GM23248 (cell line): Measurements from ENCODE around the gene RERE. TPM values are rescaled to one million over a fixed set of nuclear protein-coding genes. Genes with fewer than 3 reads are reported as not detected.

Source experiments
- DNase-seq: peaks from one replicate; pipeline ENCODE4 v3.0.0-alpha.2; 2015
- H2AFZ ChIP-seq: fragments of 200-600 bp; sonication (generic); 2 replicates; pipeline ENCODE4 v1.6.1; 2016; ENCODE audit warnings: antibody characterized with exemption
- H3F3A ChIP-seq: fragments of 200-600 bp; sonication (generic); 2 replicates; pipeline ENCODE4 v1.6.1; 2016; ENCODE audit warnings: mild to moderate bottlenecking, antibody characterized with exemption, mixed run types; ENCODE audit not compliant: insufficient read depth
- H3K27ac ChIP-seq: fragments of 200-600 bp; sonication (generic); 2 replicates; pipeline ENCODE4 v1.5.1; 2016; ENCODE audit warnings: mild to moderate bottlenecking
- H3K27me3 ChIP-seq: fragments of 200-600 bp; sonication (generic); replicated peaks from 2 replicates; pipeline ENCODE4 v1.6.1; 2016; ENCODE audit warnings: mild to moderate bottlenecking; ENCODE audit not compliant: insufficient read depth
- H3K36me3 ChIP-seq: fragments of 200-600 bp; sonication (generic); 2 replicates; pipeline ENCODE4 v1.6.1; 2016; ENCODE audit warnings: low read depth, mild to moderate bottlenecking
- H3K4me1 ChIP-seq: fragments of 200-600 bp; sonication (generic); 2 replicates; pipeline ENCODE4 v1.6.1; 2016; ENCODE audit warnings: mild to moderate bottlenecking; ENCODE audit not compliant: insufficient read depth
- H3K4me2 ChIP-seq: fragments of 200-600 bp; sonication (generic); one replicate; pipeline ENCODE4 v1.6.1; 2016; ENCODE audit warnings: mild to moderate bottlenecking; ENCODE audit not compliant: unreplicated experiment
- H3K4me3 ChIP-seq: fragments of 200-600 bp; sonication (generic); 2 replicates; pipeline ENCODE4 v1.5.1; 2016; ENCODE audit warnings: mild to moderate bottlenecking
- H3K79me2 ChIP-seq: fragments of 200-600 bp; sonication (generic); 2 replicates; pipeline ENCODE4 v1.6.1; 2016; ENCODE audit warnings: mild to moderate bottlenecking; ENCODE audit not compliant: insufficient read depth
- H3K9ac ChIP-seq: fragments of 200-600 bp; sonication (generic); 2 replicates; pipeline ENCODE4 v1.6.1; 2016; ENCODE audit warnings: mild to moderate bottlenecking
- H3K9me2 ChIP-seq: fragments of 200-600 bp; sonication (generic); 2 replicates; pipeline ENCODE4 v1.6.1; 2016; ENCODE audit warnings: mixed run types, mild to moderate bottlenecking, moderate library complexity; ENCODE audit not compliant: insufficient read depth
- H3K9me3 ChIP-seq: fragments of 200-600 bp; sonication (generic); one replicate; pipeline ENCODE4 v1.6.1; 2017; ENCODE audit warnings: low read depth
- H4K20me1 ChIP-seq: fragments of 200-600 bp; sonication (generic); 2 replicates; pipeline ENCODE4 v1.6.0; 2016; ENCODE audit not compliant: insufficient read depth
- EZH2 ChIP-seq: fragments of 200-600 bp; sonication (generic); IDR thresholded peaks from 2 replicates; pipeline ENCODE4 v1.6.1; 2018; ENCODE audit warnings: antibody characterized with exemption, mild to moderate bottlenecking; ENCODE audit not compliant: insufficient read depth, poor library complexity, severe bottlenecking
- EZH2phosphoT487 ChIP-seq: fragments of 200-600 bp; sonication (generic); IDR thresholded peaks from 2 replicates; pipeline ENCODE4 v1.6.1; 2018; ENCODE audit warnings: antibody characterized with exemption, moderate library complexity, mild to moderate bottlenecking, low read depth; ENCODE audit not compliant: insufficient read depth
- WGBS, 2 experiments: methylation state at CpG; one replicate each; pipeline ENCODE4 v1.1.6; 2015 to 2017; ENCODE audit warnings: low lambda C conversion rate in 2 of 2, low coverage in 1 of 2; ENCODE audit errors: missing lambda C conversion rate in 2 of 2; 5-methylcytosine and 5-hydroxymethylcytosine counted together
- in situ Hi-C: fragments of 300-500 bp; cut with MboI; formaldehyde crosslinking; loops from 2 replicates; pipeline ENCODE4 v1.15.0; 2020
- polyA plus RNA-seq: library from polyadenylated mRNA; unstranded; fragments of >200 nt; fragmentation: Nextera tagmentation; extraction: Ambion mirVana; gene quantifications from 2 replicates; pipeline ENCODE4 v1.2.1, GENCODE V29; 2016
- total RNA-seq: library from RNA; depleted of rRNA; stranded (reverse); fragments of >200 nt; shearing (Covaris generic); gene quantifications from 2 replicates; pipeline ENCODE4 v1.2.3, GENCODE V29; 2014

Gene RERE
- total and polyA plus RNA-seq, 2 experiments from 2014 or later = 26.0 to 26.2 TPM

GRCh38 chr1:8818325-8818775, 910 bp upstream of the RERE start:
- Histone ChIP-seq H3K27me3 (no peaks in the 10 kb centered on the region), H3K4me3 (peak overlapping the region; percentile 82)
- in situ Hi-C loops = no loop called here

GRCh38 chr1:8816831-8817411, 519 bp downstream of the RERE start:
- H3K27me3 ChIP-seq = no peaks in the 10 kb centered on the region
- peak overlapping the region; percentile 81 for H3K4me2 ChIP-seq
- peak overlapping the region; percentile 93 for H3K4me3 ChIP-seq
- H3K9me2 ChIP-seq = no peaks in the 10 kb centered on the region
- H3K9ac ChIP-seq = peak overlapping the region; percentile 98
- peak; percentile 45 for DNase-seq
- H2AFZ ChIP-seq = peak overlapping the region; percentile 74
- peaks cover 45% of the 10 kb centered on the region for H3K4me1 ChIP-seq
- H3K27ac ChIP-seq = peak overlapping the region; percentile 85
- H3K79me2 ChIP-seq = peaks cover 41% of the 10 kb centered on the region
- H3K36me3 ChIP-seq = no peaks in the 10 kb centered on the region
- no peak for TF ChIP-seq EZH2phosphoT487
- TF ChIP-seq EZH2 = no peak
- H4K20me1 ChIP-seq = no peaks in the 10 kb centered on the region
- WGBS, 2 experiments = 1 to 2% methylated on average over 27 to 41 of the region's 41 CpGs
- no peaks in the 10 kb centered on the region for H3K9me3 ChIP-seq
- H3F3A ChIP-seq = peaks cover 29% of the 10 kb centered on the region
- in situ Hi-C loops = no loop called here

More at GRCh38 chr1:8818325-8818775, 910 bp upstream of the RERE start:
- Histone ChIP-seq H4K20me1 (no peaks in the 10 kb centered on the region), H3F3A (peaks cover 40% of the 10 kb centered on the region), H2AFZ (peak overlapping the region; percentile 89), H3K27ac (peak overlapping the region; percentile 91), H3K9ac (peak overlapping the region; percentile 98), H3K9me2 (no peaks in the 10 kb centered on the region), H3K4me2 (peak overlapping the region; percentile 78), H3K36me3 (no peaks in the 10 kb centered on the region), H3K4me1 (peaks cover 52% of the 10 kb centered on the region), H3K79me2 (peaks cover 27% of the 10 kb centered on the region), H3K9me3 (no peaks in the 10 kb centered on the region)
- 8 to 10% methylated on average over 4 of the region's 4 CpGs for WGBS, 2 experiments
- DNase-seq = peak; percentile 91
- TF ChIP-seq EZH2 (no peak), EZH2phosphoT487 (no peak)

- peak overlapping the region; percentile 74 for H2AFZ ChIP-seq
- no peaks in the 10 kb centered on the region for H3K27me3 ChIP-seq
- peaks cover 48% of the 10 kb centered on the region for H3K79me2 ChIP-seq
- WGBS, 2 experiments = 0 to 1% methylated on average over 3 of the region's 3 CpGs
- H3K9me2 ChIP-seq = no peaks in the 10 kb centered on the region
- H3K27ac ChIP-seq = peak overlapping the region; percentile 85
- H3K4me3 ChIP-seq = peak overlapping the region; percentile 93
- peaks cover 24% of the 10 kb centered on the region for H3F3A ChIP-seq
- no peaks in the 10 kb centered on the region for H3K36me3 ChIP-seq
- H3K4me2 ChIP-seq = peak overlapping the region; percentile 81
- no peaks in the 10 kb centered on the region for H3K9me3 ChIP-seq
- peak overlapping the region; percentile 98 for H3K9ac ChIP-seq
- in situ Hi-C loops = no loop called here
- peaks cover 43% of the 10 kb centered on the region for H3K4me1 ChIP-seq
- no peaks in the 10 kb centered on the region for H4K20me1 ChIP-seq
- TF ChIP-seq EZH2phosphoT487 (no peak), EZH2 (no peak)
- peak; percentile 69 for DNase-seq
Measured at GRCh38 chr1:8816264-8816663, 1.2 kb downstream of the RERE start.

GRCh38 chr1:8815582-8816151, 1.8 kb downstream of the RERE start:
- no peaks in the 10 kb centered on the region for H3K9me2 ChIP-seq
- H3K79me2 ChIP-seq = peaks cover 54% of the 10 kb centered on the region
- no peaks in the 10 kb centered on the region for H3K27me3 ChIP-seq
- TF ChIP-seq EZH2 = no peak
- TF ChIP-seq EZH2phosphoT487 = no peak
- in situ Hi-C loops = no loop called here
- peak overlapping the region; percentile 81 for H3K4me2 ChIP-seq
- no peaks in the 10 kb centered on the region for H4K20me1 ChIP-seq
- peak overlapping the region; percentile 85 for H3K27ac ChIP-seq
- peaks cover 43% of the 10 kb centered on the region for H3K4me1 ChIP-seq
- peak overlapping the region; percentile 98 for H3K9ac ChIP-seq
- H3K4me3 ChIP-seq = peak overlapping the region; percentile 93
- H3K36me3 ChIP-seq = no peaks in the 10 kb centered on the region
- peak overlapping the region; percentile 74; the same call in 1 of the 2 replicates for H2AFZ ChIP-seq
- 4 to 20% methylated on average over 2 of the region's 2 CpGs for WGBS, 2 experiments
- DNase-seq = peak; percentile 44
- peaks cover 24% of the 10 kb centered on the region for H3F3A ChIP-seq
- H3K9me3 ChIP-seq = no peaks in the 10 kb centered on the region
